HEK293 (cell line): ENCODE data around the gene MAP3K4.

Source experiments
- CTCF ChIA-PET: fragments of 350-600 bp; formaldehyde crosslinking; extraction: SDS; loops from one replicate; lab custom pipeline; 2021; ENCODE audit warnings: antibody characterized with exemption; lab: Yijun Ruan, JAX
- POLR2A ChIA-PET: fragments of 300-600 bp; formaldehyde crosslinking; extraction: SDS; loops from one replicate; lab custom pipeline; 2020; ENCODE audit warnings: antibody characterized with exemption, inconsistent platforms; lab: Yijun Ruan, JAX
- H3K27ac ChIP-seq: fragments of 200-500 bp; sonication (Bioruptor generic); 2 replicates; pipeline ENCODE4 v1.5.1; 2014; ENCODE audit warnings: low read depth, low read length, control low read depth, inconsistent platforms; ENCODE audit errors: extremely low read depth
- H3K36me3 ChIP-seq, 2 experiments: fragments of 200-500 bp in 1 of 2; sonication (Bioruptor generic) in 1 of 2; 1 replicate in 1 of 2; 2 replicates in 1 of 2; pipeline ENCODE4 v1.5.1; 2014 to 2017; ENCODE audit warnings: inconsistent platforms in 2 of 2, low read length in 2 of 2; ENCODE audit not compliant: control insufficient read depth in 2 of 2, insufficient read depth in 1 of 2
- H3K4me1 ChIP-seq: fragments of 200-500 bp; sonication (Bioruptor generic); 2 replicates; pipeline ENCODE4 v1.5.1; 2014; ENCODE audit warnings: mild to moderate bottlenecking, low read length, inconsistent platforms; ENCODE audit not compliant: control insufficient read depth, insufficient read depth
- H3K4me3 ChIP-seq: 2 replicates; pipeline ENCODE4 v1.5.1; 2011; ENCODE audit warnings: low read depth, mild to moderate bottlenecking, control low read depth, low read length, moderate library complexity
- H3K9me3 ChIP-seq: fragments of 200-500 bp; sonication (Bioruptor generic); 2 replicates; pipeline ENCODE4 v1.5.1; 2014; ENCODE audit warnings: low read depth, low read length, inconsistent platforms; ENCODE audit not compliant: control insufficient read depth, insufficient read depth
- FEZF1 ChIP-seq: fragments of 450-650 bp; formaldehyde crosslinking; IDR thresholded peaks from 2 replicates; pipeline ENCODE4 v1.5.1; 2016; ENCODE audit warnings: missing biosample characterization, missing genetic modification characterization
- GLI4 ChIP-seq: fragments of 450-650 bp; formaldehyde crosslinking; IDR thresholded peaks from 2 replicates; pipeline ENCODE4 v1.5.1; 2016; ENCODE audit warnings: missing biosample characterization, missing genetic modification characterization
- IKZF3 ChIP-seq: fragments of 450-650 bp; IDR thresholded peaks from 2 replicates; pipeline ENCODE4 v1.5.0; 2018; ENCODE audit warnings: missing biosample characterization, mild to moderate bottlenecking, missing genetic modification characterization, moderate library complexity
- KLF8 ChIP-seq: fragments of 450-650 bp; formaldehyde crosslinking; IDR thresholded peaks from 2 replicates; pipeline ENCODE4 v1.5.1; 2016; ENCODE audit warnings: missing biosample characterization, missing genetic modification characterization
- MEIS1 ChIP-seq: sonication (generic); formaldehyde crosslinking; IDR thresholded peaks from 2 replicates; pipeline ENCODE4 v1.8.1; 2022; ENCODE audit warnings: missing genetic modification reagents, mild to moderate bottlenecking, borderline replicate concordance
- OSR2 ChIP-seq: fragments of 450-650 bp; formaldehyde crosslinking; IDR thresholded peaks from 2 replicates; pipeline ENCODE4 v1.5.1; 2016; ENCODE audit warnings: missing biosample characterization, missing genetic modification characterization
- PRDM6 ChIP-seq: fragments of 450-650 bp; formaldehyde crosslinking; IDR thresholded peaks from 2 replicates; pipeline ENCODE4 v1.5.1; 2017; ENCODE audit warnings: missing biosample characterization, missing genetic modification characterization
- SP7 ChIP-seq: fragments of 450-650 bp; formaldehyde crosslinking; IDR thresholded peaks from 2 replicates; pipeline ENCODE4 v1.5.1; 2016; ENCODE audit warnings: missing biosample characterization, missing genetic modification characterization
- TRIM28 ChIP-seq: IDR thresholded peaks from 2 replicates; pipeline ENCODE4 v1.6.1; 2011; ENCODE audit warnings: low read length, control low read depth, borderline replicate concordance
- ZBTB1 ChIP-seq: fragments of 450-650 bp; formaldehyde crosslinking; IDR thresholded peaks from 2 replicates; pipeline ENCODE4 v1.5.1; 2016; ENCODE audit warnings: missing biosample characterization, missing genetic modification characterization
- ZBTB44 ChIP-seq: fragments of 450-650 bp; IDR thresholded peaks from 2 replicates; pipeline ENCODE4 v1.5.1; 2018; ENCODE audit warnings: missing biosample characterization, mild to moderate bottlenecking, missing genetic modification characterization
- ZEB2 ChIP-seq: fragments of 450-650 bp; formaldehyde crosslinking; IDR thresholded peaks from 2 replicates; pipeline ENCODE4 v1.5.1; 2016; ENCODE audit warnings: missing biosample characterization, missing genetic modification characterization
- ZNF146 ChIP-seq: fragments of 450-650 bp; formaldehyde crosslinking; IDR thresholded peaks from 2 replicates; pipeline ENCODE4 v1.5.1; 2016; ENCODE audit warnings: missing biosample characterization, missing genetic modification characterization
- ZNF211 ChIP-seq: fragments of 450-650 bp; formaldehyde crosslinking; IDR thresholded peaks from 2 replicates; pipeline ENCODE4 v1.5.1; 2016; ENCODE audit warnings: low read depth, missing biosample characterization, missing genetic modification characterization
- ZNF350 ChIP-seq: fragments of 450-650 bp; formaldehyde crosslinking; IDR thresholded peaks from 2 replicates; pipeline ENCODE4 v1.5.0; 2017; ENCODE audit warnings: missing biosample characterization, mild to moderate bottlenecking, missing genetic modification characterization
- ZNF561 ChIP-seq: fragments of 450-650 bp; IDR thresholded peaks from 2 replicates; pipeline ENCODE4 v1.5.1; 2018; ENCODE audit warnings: missing biosample characterization, missing genetic modification characterization, borderline replicate concordance
- ZNF600 ChIP-seq: fragments of 450-650 bp; formaldehyde crosslinking; IDR thresholded peaks from 2 replicates; pipeline ENCODE4 v1.5.1; 2016; ENCODE audit warnings: missing biosample characterization, missing genetic modification characterization
- ZNF664 ChIP-seq: fragments of 450-650 bp; formaldehyde crosslinking; IDR thresholded peaks from 2 replicates; pipeline ENCODE4 v1.5.1; 2016; ENCODE audit warnings: missing biosample characterization, missing genetic modification characterization
- ZNF670 ChIP-seq: fragments of 450-650 bp; formaldehyde crosslinking; IDR thresholded peaks from 2 replicates; pipeline ENCODE4 v1.5.1; 2016; ENCODE audit warnings: missing biosample characterization, missing genetic modification characterization, low read depth
- ZXDB ChIP-seq: fragments of 450-650 bp; formaldehyde crosslinking; IDR thresholded peaks from 2 replicates; pipeline ENCODE4 v1.5.1; 2016; ENCODE audit warnings: missing biosample characterization, missing genetic modification characterization
- TF ChIP-seq, protein P1 (sequence below): fragments of 450-650 bp; formaldehyde crosslinking; IDR thresholded peaks from 2 replicates; pipeline ENCODE4 v1.5.1; 2016; ENCODE audit warnings: missing biosample characterization, missing genetic modification characterization
- TF ChIP-seq, protein P2 (sequence below): fragments of 450-650 bp; formaldehyde crosslinking; IDR thresholded peaks from 2 replicates; pipeline ENCODE4 v1.5.1; 2016; ENCODE audit warnings: missing biosample characterization, missing genetic modification characterization
- TF ChIP-seq, protein P3 (sequence below): fragments of 450-650 bp; formaldehyde crosslinking; IDR thresholded peaks from 2 replicates; pipeline ENCODE4 v1.5.1; 2016; ENCODE audit warnings: missing biosample characterization, missing genetic modification characterization

Gene MAP3K4

DNA sequence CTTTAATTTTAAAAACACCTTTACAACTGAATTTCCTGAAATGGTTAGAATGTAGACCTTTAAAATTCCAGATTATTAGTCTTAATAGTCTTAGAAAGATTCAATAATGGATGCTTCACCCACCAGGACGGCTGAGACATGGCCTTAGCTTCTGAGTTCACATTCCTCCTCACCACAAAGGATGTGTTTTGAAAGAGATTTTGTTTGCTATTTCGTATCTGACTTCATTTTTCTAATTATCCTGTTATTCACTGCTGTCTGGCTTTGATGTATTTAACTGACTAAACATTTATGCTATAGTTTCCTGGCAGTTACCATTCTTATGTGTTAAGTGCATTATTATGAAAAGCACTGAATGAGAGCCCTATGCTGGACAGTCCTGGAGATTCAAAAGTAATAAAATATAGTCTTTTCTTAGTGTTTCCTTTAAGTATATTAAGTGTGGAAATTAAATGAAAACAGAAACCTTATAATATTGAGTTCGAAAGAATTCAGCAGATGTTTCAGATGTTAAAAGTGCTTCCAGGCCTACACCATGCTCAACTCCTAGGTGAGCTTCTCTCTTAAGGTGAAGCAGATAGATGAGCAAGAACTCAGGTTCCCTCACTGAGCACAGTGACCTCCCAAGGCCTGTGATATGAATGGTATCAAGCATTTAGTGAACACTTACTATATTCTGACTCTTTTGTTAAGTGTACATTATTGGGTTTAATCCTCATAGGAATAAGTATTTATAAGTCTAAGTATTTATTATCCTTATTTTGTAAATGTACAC is 40.3 kb downstream of the MAP3K4 start:
- TF ChIP-seq ZNF146 (tag by site-specific recombination) (no peak), GLI4 (tag by site-specific recombination) (no peak), OSR2 (tag by site-specific recombination) (no peak), ZNF350 (no peak), ZNF664 (tag by site-specific recombination) (peak; percentile 69; the same call in 1 of the 2 replicates), ZBTB1 (tag by site-specific recombination) (no peak), ZNF211 (no peak), ZXDB (tag by site-specific recombination) (no peak), PRDM6 (tag by site-specific recombination) (0 out of 2 replicates have a peak, but pooled peaks have one; percentile 17), KLF8 (tag by site-specific recombination) (no peak)
- TF ChIP-seq, protein P1, sequence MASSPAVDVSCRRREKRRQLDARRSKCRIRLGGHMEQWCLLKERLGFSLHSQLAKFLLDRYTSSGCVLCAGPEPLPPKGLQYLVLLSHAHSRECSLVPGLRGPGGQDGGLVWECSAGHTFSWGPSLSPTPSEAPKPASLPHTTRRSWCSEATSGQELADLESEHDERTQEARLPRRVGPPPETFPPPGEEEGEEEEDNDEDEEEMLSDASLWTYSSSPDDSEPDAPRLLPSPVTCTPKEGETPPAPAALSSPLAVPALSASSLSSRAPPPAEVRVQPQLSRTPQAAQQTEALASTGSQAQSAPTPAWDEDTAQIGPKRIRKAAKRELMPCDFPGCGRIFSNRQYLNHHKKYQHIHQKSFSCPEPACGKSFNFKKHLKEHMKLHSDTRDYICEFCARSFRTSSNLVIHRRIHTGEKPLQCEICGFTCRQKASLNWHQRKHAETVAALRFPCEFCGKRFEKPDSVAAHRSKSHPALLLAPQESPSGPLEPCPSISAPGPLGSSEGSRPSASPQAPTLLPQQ (tag by site-specific recombination), result no peak
- TF ChIP-seq, protein P2, sequence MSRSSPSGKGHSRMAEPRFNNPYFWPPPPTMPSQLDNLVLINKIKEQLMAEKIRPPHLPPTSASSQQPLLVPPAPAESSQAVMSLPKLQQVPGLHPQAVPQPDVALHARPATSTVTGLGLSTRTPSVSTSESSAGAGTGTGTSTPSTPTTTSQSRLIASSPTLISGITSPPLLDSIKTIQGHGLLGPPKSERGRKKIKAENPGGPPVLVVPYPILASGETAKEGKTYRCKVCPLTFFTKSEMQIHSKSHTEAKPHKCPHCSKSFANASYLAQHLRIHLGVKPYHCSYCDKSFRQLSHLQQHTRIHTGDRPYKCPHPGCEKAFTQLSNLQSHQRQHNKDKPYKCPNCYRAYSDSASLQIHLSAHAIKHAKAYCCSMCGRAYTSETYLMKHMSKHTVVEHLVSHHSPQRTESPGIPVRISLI (tag by site-specific recombination), result no peak
- TF ChIP-seq, protein P3, sequence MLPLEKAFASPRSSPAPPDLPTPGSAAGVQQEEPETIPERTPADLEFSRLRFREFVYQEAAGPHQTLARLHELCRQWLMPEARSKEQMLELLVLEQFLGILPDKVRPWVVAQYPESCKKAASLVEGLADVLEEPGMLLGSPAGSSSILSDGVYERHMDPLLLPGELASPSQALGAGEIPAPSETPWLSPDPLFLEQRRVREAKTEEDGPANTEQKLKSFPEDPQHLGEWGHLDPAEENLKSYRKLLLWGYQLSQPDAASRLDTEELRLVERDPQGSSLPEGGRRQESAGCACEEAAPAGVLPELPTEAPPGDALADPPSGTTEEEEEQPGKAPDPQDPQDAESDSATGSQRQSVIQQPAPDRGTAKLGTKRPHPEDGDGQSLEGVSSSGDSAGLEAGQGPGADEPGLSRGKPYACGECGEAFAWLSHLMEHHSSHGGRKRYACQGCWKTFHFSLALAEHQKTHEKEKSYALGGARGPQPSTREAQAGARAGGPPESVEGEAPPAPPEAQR (tag by site-specific recombination), result no peak
- TF ChIP-seq, all 188 proteins: peak for 2
- Histone ChIP-seq H3K4me3 (no peak overlapping the region), H3K4me1 (peaks cover 7% of the 10 kb centered on the region; the same call in 1 of the 2 replicates), H3K27ac (no peak overlapping the region), H3K9me3 (no peaks in the 10 kb centered on the region), H3K36me3 (no peaks in the 10 kb centered on the region)
- CTCF ChIA-PET, result no interaction called here
- POLR2A ChIA-PET, result no interaction called here

DNA sequence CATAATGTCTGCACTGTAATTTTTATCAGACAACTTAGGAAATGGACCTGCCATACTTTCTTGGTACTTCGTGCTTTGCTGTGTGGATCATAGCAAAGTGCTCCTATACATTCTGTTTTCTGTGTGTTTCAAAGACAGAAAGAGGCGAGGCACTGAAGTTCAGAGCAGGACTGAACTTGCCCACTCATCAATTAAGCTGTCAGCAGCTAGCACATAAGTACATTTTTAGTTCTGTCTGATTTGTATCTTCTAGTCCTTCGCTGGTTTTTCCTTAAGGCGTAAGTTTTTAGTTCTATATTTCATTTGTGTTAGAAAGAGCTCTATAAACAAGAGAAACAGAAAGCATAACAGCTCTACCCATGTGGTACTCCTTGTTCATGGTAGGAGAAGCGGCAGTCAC is 42.1 kb downstream of the MAP3K4 start:
- POLR2A ChIA-PET, result no interaction called here
- CTCF ChIA-PET, result interaction anchor here (0.7 to 1.1 kb wide), 2 partner anchors 241 to 542 kb away, joined by 3 read pairs; no protein-coding TSS in a partner anchor
- Histone ChIP-seq H3K4me1 (peaks cover 7% of the 10 kb centered on the region; the same call in 1 of the 2 replicates), H3K9me3 (no peaks in the 10 kb centered on the region), H3K4me3 (no peak overlapping the region), H3K27ac (no peak overlapping the region), H3K36me3 (peaks cover 0 to 6% of the 10 kb centered on the region in 2 experiments; a peak in 1 of 3 replicates)
- TF ChIP-seq ZBTB44 (tag by site-specific recombination) (0 out of 2 replicates have a peak, but pooled peaks have one; percentile 20), FEZF1 (peak; percentile 18; the same call in 1 of the 2 replicates), ZNF600 (tag by site-specific recombination) (0 out of 2 replicates have a peak, but pooled peaks have one; percentile 46), TRIM28 (peak; percentile 97), SP7 (tag by site-specific recombination) (peak; percentile 31; the same call in 1 of the 2 replicates), IKZF3 (tag by site-specific recombination) (peak; percentile 38; the same call in 1 of the 2 replicates), ZNF561 (tag by site-specific recombination) (no peak), MEIS1 (CRISPR knock-in tag) (peak; percentile 59; the same call in 1 of the 2 replicates), ZNF670 (tag by site-specific recombination) (no peak), ZEB2 (tag by site-specific recombination) (0 out of 2 replicates have a peak, but pooled peaks have one; percentile 39)
- TF ChIP-seq, protein P2 (tag by site-specific recombination), result 0 out of 2 replicates have a peak, but pooled peaks have one; percentile 12
